GM18870 (cell line): Measurements from ENCODE around the gene ST6GAL1.

ENCODE experiments used
- ATAC-seq: cut with Tn5 transposase; IDR thresholded peaks from one replicate; pipeline ENCODE4 v1.9.1; 2021; ENCODE audit warnings: moderate library complexity; ENCODE audit not compliant: unreplicated experiment

ST6GAL1 gene

GRCh38 chr3:187103251-187103650 lies 172.9 kb downstream of the ST6GAL1 start:
- no peak for ATAC-seq

GRCh38 chr3:187104342-187104741 lies 174.0 kb downstream of the ST6GAL1 start:
- no peak for ATAC-seq

GRCh38 chr3:187104933-187105332 lies 174.6 kb downstream of the ST6GAL1 start:
- no peak for ATAC-seq

GRCh38 chr3:187105700-187106099 lies 175.4 kb downstream of the ST6GAL1 start:
- ATAC-seq = no peak

- no peak for ATAC-seq
Observed at GRCh38 chr3:187107989-187108388, 177.7 kb downstream of the ST6GAL1 start.

- peak; percentile 48 for ATAC-seq
Observed at GRCh38 chr3:187110156-187110555, 179.8 kb downstream of the ST6GAL1 start.

- peak; percentile 53 for ATAC-seq
Observed at GRCh38 chr3:187112934-187113793, 182.8 kb downstream of the ST6GAL1 start.

GRCh38 chr3:187114511-187114910 lies 184.2 kb downstream of the ST6GAL1 start:
- no peak for ATAC-seq

- no peak for ATAC-seq
Observed at GRCh38 chr3:187120326-187120725, 190.0 kb downstream of the ST6GAL1 start.

GRCh38 chr3:187122261-187122660 lies 191.9 kb downstream of the ST6GAL1 start:
- ATAC-seq = no peak

GRCh38 chr3:187125319-187126031 lies 195.1 kb downstream of the ST6GAL1 start:
- no peak for ATAC-seq
